ENCODE measurements around the gene RAB15.

The RAB15 gene

GRCh38 chr14:64971943-64972791 is at the start of gene RAB15:
Gene RAB15 (minus strand): TSS chr14:64972336. CDS start chr14:64972076, 260 bp downstream.
- DNase-seq (ENCODE audit: low read depth in 2 of 2), result no peak

GRCh38 chr14:65019944-65020566 is 47.9 kb upstream of the RAB15 start:
- no peak for DNase-seq (ENCODE audit: low read depth in 2 of 2)

DNA sequence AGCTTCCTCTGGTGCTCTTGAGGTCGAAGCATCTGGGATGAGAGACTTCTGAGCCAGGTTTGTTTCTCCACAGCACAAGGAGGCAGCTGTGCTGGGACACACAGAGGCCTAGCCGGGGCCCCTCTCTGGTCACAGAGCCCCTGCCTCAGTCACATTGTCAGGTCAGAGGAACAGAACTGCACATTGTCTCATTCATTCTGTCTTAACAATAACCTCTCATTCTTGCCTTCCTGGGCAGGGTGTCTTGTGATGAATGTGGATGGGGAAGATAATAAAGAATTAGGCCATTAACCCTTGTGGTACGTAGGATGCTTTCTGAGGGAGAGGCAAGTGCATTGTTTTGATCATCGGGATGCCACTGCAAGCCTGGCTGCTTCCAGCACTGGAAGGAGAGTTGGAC is 44.3 kb upstream of the RAB15 start:
- DNase-seq (ENCODE audit: low read depth in 2 of 2), result no peak

GRCh38 chr14:65015391-65015790 is 43.3 kb upstream of the RAB15 start:
- DNase-seq (ENCODE audit: low read depth in 2 of 2), result no peak

DNA sequence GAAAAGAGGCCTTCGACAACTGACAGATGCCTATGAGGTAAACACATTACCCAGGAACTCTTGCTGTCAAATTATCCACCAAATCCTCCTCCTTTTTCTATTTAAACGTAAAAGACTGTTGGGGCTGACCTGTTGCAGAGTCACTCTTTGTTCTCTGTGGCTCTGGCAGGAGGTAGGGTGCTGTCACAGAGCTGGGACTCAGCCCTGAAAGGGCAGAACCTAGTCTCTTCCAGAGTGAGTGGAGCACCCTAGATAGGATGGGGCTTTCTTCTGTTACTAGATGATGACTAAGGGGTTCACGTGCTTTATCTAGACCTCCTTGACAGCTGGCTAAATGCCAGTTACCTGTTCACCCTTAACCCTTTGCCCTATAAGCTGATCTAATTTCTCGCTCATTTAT is 40.2 kb upstream of the RAB15 start:
- DNase-seq (ENCODE audit: low read depth in 2 of 2), result no peak

- no peak for DNase-seq (ENCODE audit: low read depth in 2 of 2)
These were observed 39.4 kb upstream of the RAB15 start for GRCh38 chr14:65011538-65011937.

DNA sequence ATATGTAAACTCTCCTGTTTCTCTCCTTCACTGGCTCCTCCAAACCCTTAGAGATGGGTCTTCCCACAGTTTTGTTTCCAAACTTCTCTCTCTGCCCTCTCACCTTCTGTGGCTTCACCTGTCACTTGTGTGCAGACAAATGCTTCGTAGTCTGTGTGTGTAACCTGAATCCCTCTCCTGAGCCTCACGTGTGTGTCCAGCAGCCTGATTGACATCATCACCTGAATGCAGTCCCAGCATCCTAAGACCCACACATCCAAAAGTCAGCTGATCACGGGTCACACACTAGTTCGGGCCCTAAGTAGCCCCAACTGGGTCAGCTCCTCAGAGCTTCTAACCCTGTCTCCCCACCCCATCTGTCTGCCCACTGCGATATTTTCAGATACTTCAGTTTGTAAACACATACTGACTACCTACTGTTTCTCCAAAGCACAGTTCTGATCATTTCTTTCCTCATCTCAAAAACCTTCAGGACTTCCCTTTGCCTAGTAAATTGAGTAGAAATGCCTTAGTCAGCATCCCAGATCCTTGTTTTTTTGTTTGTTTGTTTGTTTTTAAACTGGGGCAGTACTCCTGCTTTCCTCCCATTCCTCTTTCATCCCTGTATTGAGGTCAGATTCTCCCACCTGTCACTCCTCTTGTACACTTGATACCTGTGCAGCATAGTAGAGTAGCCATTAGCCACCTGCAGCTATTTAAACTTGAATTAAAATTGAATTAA is 38.2 kb upstream of the RAB15 start:
- DNase-seq (ENCODE audit: low read depth in 2 of 2), result no peak

- no peak for DNase-seq (ENCODE audit: low read depth in 2 of 2)
These were observed 35.1 kb upstream of the RAB15 start for GRCh38 chr14:65007202-65007601.

DNA sequence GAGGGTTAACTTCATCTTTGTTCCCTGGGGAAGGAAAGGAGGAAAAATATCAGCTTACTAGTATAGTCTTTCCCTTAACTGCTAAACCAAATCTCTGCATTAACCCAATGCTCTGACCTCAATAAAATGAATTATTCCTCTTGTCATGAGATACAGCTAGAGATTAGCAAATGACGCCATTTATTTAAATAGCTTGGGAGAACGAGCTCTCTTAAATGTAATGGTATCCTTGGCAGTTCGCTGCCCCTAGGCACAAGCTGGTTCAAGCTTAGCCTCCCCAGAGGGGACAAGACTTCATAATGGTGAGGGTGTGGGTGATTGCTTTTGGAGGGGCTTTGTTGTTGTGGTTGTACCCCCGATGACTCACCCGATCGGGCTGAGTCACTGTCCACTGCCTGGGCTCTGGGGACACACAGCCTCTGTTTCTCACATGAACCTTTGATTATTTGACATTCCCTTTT is 34.2 kb upstream of the RAB15 start:
- DNase-seq (ENCODE audit: low read depth in 2 of 2), result no peak

DNA sequence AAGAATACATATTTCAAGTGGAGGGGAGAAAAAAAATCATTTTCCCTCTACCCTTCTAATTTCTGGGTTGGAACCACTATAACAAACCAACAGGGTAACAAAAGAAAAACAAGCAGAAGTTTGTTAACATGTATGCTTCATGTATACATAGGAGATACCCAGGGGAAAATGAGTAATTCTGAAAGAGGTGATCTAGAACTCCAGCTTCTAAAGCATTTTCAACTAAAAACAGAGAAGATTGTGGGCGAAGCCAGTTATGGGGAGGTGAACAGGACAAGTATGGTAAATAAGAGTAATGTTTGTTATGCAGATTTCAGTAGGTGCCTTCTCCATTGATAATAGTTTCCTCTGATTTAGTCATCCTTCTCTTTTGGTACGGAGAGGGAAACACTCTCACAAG is 31.3 kb upstream of the RAB15 start:
- DNase-seq (ENCODE audit: low read depth in 2 of 2), result no peak

DNA sequence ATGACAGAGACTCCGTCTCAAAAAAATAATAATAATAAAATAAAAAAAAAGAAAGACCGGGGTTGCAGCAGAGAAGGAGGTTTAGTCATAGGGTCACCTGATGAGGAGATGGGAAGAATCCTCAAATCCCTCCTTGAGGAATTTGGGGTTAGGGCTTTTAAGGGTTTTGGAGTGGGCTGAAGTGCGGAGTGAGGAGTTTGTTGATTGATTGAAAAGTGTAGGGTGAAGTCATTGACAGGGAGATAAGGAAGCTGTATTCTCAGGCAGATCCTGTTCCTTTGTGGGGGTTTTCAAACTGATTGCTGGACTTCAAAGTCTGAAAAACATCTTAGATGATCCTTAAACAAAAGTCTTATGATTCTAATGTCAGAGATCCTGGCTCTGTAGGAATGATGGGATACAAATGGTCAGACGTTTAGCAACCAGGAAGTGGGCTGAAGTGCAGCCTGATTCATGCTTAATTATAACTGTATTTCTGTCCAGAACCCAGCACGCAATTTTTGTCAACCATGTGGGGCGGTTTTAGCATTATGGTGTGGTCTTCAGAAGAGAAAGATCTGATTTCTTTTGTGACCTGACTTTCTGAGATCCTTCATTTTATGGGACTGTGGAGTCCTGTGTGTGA is 30.6 kb upstream of the RAB15 start:
- DNase-seq (ENCODE audit: low read depth in 2 of 2), result no peak

DNA sequence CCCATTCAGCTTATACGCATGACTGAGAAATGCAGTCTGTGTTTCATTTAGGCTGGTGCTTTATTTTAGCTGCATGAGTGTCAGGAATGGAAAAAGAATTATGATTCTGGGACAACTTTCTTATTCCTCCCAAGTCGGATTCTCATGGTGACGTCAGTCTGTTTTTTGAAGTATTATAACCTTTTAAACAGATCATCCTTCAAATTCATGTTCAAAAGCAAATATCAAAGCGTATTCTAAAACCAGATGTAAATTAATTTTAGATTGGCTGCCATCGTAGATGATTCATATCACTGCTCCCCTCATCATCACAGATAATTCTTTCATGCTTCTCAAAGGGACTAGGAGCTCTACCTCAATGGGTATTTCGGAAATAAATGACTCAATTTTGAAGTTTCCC is 29.6 kb upstream of the RAB15 start:
- no peak for DNase-seq (ENCODE audit: low read depth in 2 of 2)

- no peak for DNase-seq (ENCODE audit: low read depth in 2 of 2)
These were observed 28.9 kb upstream of the RAB15 start for GRCh38 chr14:65000898-65001591.

DNA sequence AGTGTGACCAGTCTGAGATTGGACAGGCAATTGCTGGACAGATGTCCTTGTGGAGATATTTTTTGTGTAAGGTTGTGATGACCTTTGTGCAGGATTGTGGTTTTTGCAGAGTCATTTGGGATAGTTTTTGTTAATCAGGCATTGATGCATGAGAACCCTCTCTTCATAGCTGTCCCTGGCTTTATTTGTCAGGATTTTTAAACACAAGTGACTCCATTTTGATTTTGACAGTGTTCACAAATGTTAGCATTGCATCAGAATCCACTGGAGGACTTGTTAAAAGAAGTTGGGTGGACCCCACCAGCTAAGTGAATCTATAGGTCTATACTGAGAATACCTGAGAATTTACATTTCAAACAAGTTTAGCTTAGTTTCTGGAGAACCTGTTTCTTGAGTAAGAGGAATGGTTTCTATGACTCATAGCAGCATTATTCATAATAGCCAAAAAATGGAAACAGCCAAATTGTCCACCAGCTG is 26.4 kb upstream of the RAB15 start:
- no peak for DNase-seq (ENCODE audit: low read depth in 2 of 2)

DNA sequence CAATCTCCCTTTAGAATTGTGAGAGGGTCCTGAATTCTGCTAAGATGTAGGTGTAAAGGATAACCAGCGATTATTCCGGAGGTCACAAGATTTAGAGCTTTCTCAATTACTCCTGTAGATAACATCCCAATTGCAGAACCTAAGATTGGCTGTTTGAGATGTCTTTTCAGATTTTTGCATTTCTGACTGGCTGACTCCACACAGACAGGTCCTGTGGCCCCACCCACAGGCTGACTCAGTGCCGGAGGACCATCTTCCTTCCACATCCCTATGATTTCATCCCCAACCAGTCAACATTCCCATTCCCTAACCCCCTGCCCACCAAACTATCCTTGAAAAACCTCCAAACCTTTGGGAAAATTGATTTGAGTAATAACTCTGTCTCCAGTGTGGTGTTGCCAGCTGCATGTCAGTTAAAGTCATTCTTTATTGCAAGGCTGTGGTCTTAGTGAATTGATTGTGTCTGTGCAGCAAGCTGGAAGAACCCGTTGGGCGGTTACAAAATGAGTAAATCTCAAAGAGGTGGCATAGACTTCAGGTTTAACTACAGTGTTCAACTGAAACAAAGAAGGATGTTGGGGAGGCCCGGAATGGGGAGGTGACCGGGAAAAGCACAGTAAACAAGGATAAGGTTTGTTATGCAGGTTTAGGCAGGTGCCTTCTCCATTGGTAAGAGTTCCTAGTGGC is 25.1 kb upstream of the RAB15 start:
- no peak for DNase-seq (ENCODE audit: low read depth in 2 of 2)

DNA sequence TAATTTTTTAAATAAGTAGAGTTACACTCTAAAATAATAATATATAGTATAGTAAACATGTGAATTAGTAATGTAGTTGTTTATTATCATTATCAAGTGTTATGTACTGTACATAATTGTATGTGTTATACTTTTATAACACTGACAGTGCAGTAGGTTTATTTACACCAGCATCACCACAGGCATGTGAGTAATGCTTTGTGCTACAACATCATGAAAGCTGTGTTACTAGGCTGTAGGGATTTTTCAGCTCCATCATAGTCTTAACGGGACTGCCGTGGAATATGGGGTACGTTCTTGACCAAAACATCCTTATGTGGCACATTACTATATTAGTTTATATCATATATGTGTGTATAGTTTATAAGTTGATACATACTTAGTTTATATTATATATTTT is 23.2 kb upstream of the RAB15 start:
- no peak for DNase-seq (ENCODE audit: low read depth in 2 of 2)

GRCh38 chr14:64994540-64994939 is 22.4 kb upstream of the RAB15 start:
- no peak for DNase-seq (ENCODE audit: low read depth in 2 of 2)

GRCh38 chr14:64993266-64993930 is 21.3 kb upstream of the RAB15 start:
- no peak for DNase-seq (ENCODE audit: low read depth in 2 of 2)

DNA sequence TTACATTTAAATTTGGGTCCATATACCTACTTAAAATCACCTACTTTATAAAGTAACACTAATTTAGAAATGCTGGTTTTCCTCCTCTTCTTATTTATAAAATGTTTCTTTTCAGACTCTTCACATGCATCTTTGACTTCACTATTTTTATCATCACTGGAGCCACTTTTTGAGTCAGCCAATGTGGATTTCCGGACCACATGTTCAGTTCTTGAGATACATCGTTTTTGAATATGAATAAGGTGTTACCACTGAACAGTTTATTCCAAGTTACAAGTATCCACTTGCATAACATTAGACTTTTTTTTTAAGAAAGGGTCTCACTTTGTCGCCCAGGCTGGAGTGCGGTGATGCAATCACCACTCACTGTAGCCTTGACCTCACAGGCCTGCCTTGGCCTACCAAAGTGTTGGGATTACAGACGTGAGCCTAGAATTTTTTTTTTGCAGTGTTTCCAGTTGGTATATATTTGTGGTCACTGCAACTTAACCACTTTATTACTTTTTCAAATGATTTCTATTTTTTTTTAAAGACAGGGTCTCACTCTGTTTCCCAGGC is 20.3 kb upstream of the RAB15 start:
- DNase-seq (ENCODE audit: low read depth in 2 of 2), result no peak

DNA sequence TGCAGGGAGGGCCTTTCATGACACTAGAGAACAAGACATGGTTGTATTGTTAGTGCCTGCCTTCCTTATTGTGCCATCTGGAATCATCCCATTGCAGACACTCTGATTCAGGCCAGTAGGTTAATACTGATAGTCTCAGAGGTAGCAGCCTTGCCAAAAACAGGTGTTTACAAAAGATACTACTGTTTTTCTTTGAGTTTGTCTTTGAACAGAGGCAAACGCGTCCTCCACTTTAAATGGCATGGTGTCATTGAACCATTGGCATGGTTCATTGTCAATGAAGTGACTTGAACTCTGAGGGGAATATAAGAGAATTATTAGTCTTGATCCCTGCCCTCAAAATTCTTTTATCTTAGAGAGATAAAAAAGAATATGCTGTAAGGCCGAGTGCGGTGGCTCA is 18.8 kb upstream of the RAB15 start:
- DNase-seq (ENCODE audit: low read depth in 2 of 2), result no peak

Data from activated CD8-positive, alpha-beta memory T cell treated with anti-CD3 and anti-CD28 coated beads for 4 hours (primary cell).